CD1c-positive myeloid dendritic cell (primary cell): ENCODE results near the gene PSTK.

Experiments used
- DNase-seq: peaks from one replicate; pipeline ENCODE4 v3.0.0-alpha.2; 2016; ENCODE audit errors: extremely low spot score

Gene PSTK

GRCh38 chr10:122980209-122981065, at the start of gene PSTK:
PSTK (plus strand) TSS chr10:122980401; CDS start chr10:122980480, 79 bp downstream.
- peak; percentile 95 for DNase-seq

DNA sequence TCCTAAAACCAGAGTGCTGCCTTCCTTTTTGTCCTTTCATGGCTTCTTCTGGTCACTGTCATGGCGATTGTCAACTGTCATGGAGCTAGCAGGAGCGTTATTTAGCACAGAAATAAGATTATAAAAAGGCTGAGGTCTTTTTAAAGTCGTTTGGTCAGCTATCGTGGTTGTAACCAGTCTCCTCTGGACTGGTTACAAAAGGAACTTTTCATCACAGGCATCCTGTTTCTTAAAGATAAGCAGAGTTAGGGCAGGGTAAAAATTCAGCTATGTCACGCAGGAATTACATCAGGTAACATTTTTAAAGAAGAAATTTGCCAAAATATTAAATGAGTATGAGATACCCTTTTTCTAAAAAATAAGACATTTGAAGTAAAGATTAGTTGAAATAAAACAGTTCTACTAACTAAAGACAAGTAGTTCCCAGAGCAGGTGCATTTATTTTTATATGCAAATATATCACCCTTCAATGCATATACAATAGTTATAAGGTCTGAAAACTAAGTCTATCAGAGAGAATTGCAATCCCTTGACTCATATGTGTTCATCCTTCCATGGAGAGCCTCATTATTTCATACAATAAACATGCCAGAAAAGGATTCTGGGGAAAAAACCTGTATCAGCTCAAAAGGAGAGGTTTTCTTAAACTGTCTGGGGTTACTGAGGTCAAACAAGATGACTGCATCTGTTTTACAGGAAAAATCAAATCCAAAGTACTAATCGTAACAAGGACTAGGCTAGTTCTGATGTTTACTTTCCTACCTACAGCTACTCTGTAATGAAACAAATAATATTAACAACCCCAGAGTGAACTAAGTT, 48.9 kb upstream of the PSTK start:
- no peak for DNase-seq

DNA sequence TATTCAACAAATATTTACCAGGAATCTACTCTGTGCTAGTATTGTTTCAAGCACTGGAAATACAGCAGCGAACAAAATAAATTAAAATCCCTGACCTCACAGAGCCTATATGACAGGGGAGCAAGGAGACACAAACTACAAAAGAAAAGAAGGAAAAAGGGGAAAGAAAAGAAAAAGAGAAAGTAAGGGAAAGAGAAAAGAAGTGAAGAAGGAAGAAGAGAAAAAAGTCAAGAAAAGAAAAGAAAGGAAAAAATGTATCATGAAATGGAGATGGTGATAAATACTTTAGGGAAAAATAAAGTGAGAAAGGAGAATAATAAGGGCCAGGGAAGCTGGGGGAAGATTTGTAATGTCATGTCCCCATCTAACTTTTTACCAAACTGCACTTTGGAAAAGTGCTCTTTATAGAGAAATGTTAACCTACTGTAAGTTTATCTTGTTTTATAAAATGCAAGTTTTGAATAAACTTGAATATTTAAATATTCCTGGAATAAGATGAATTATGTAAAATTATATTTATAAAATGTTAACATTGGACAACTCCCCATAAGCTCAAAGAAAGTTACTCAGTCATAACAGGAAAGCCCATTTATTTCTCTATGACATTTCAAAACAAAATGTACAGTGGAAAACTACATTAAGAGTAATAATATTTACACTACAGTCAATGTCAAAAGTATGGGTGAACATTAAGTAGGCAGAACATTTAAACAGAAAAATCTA, 40.9 kb upstream of the PSTK start:
- no peak for DNase-seq

- DNase-seq, result no peak
These were observed 40.2 kb upstream of the PSTK start for GRCh38 chr10:122939856-122940543.

DNA sequence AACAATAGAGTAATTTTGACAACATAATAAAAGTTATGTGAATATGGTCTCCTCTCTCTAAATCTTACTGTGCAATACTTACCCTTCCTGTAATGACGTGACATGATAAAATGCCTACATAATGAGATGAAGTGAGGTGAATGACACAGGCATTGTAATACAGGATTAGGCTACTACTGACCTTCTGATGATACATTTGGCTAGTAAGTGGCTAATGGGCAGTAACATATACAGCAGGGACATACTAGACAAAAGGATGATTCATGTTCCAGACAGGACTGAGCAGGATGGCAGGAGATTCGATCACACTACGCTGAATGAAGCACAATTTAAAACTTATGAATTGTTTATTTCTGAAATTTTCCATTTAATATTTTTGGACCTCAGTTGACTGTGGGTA, 30.9 kb upstream of the PSTK start:
- no peak for DNase-seq

DNA sequence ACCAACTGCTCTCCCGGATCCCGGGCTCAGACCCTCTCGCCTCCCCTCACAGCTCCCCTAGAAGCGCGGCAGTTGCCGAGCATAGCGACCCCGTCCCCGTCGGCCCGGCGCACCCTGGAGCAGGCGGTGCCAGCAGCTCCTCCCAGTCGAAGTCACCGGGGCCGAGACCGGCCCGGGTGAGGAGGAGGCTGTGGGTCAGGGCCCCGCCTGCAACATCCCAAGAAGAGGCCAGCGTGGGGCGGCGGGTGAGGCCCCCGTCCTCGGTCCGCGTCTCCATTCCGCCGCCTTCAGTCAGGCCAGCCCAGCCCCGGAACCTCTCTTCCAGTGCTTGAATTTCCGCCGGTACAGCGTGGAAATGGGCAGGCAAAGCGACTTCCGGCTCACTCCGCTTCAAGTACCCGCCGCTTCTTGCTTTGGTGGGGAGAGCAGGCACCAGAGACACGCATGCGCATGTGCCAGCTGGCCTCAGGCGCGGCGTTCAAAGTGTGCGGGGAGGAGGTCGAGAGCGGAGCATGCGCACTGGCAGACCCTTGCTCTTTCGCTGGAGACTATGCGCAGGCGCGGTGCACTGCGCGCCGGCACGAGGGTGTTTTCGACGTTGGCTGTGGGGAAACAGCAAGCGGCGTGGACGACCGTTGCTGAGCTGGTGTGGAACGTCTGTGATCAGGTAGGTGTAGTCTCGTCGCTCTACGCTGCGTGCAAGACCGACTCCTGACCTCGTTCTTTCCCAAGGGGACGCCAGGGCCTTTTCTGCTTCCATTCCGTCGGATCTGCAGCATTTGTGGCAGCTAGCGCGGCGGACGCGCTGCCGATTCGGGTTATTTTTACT, 26.1 kb upstream of the PSTK start, which contains the start of gene C10orf88:
C10orf88 (minus strand) TSS at position 326 of the 829 bp plus-strand sequence; CDS start at position 277, 49 bp downstream.
- peak; percentile 99 for DNase-seq

GRCh38 chr10:122954731-122955050, 25.5 kb upstream of the PSTK start:
- DNase-seq, result no peak

- no peak for DNase-seq
These were observed 24.3 kb upstream of the PSTK start for GRCh38 chr10:122955892-122956291.

DNA sequence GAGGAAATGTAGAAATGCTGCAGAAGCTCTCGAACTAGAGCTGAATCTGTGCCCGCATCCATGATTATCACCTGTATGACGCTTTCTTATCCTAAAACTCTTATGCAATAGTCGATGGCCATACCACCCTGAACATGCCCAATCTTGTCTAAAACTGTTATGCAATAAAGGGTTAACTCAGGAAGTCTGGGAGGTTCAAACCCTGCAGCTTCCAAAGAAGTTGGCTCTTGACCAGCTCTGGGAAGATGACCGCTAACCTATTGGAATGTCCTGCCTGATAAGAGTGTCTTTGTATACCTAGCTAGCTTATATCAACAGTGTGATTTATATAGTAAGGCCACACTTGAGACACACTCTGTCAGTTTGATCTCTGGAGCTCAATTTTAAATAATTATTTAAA, 22.7 kb upstream of the PSTK start:
- DNase-seq, result no peak

GRCh38 chr10:122962405-122962804, 17.8 kb upstream of the PSTK start:
- no peak for DNase-seq

GRCh38 chr10:122966879-122967278, 13.3 kb upstream of the PSTK start:
- DNase-seq, result no peak

- DNase-seq, result no peak
These were observed 11.5 kb upstream of the PSTK start for GRCh38 chr10:122968698-122969097.

- peak; percentile 37 for DNase-seq
These were observed 6.2 kb upstream of the PSTK start for GRCh38 chr10:122974023-122974422.

- no peak for DNase-seq
These were observed 5.6 kb upstream of the PSTK start for GRCh38 chr10:122974543-122975064.

DNA sequence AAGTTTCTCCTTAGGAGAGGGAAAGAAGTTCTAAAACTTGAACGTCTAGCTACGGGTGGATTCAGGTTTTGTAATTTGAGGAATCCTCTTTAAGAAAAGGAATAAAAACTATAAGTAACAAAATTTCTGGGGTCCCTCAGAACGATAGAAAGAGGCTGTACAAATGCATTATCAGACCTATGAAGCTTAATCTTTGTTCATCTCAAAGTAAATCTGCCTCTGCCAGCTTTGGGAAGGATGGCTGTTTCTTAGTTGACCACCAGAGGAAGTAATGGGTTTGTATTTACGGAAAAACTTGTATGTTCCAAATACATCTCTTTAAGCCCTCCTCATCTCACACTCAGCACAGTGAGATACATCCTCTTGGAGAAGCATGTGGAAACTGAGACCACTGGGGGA, 864 bp downstream of the PSTK start:
- DNase-seq, result peak; percentile 35

GRCh38 chr10:122983898-122984297, 3.7 kb downstream of the PSTK start:
- no peak for DNase-seq

GRCh38 chr10:122984708-122985107, 4.5 kb downstream of the PSTK start:
- no peak for DNase-seq

DNA sequence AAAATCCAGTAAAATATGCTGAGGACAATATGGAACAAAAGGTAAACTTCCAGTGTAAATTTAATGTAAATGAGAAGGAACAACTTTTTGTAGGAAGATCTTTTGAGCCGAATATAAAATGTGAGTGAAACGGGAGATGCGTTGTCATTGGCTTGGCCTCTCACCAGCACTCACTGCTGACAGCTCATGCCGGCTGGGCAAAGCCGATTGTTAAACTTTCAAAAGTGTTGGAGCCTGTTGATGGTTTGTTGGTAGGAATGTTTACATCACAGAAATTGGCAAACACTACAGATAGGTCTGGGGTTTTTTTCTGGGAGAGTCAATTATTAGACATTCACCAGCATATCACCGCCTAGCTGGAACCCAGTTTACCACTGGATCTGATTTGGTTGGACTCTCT, 6.1 kb downstream of the PSTK start:
- no peak for DNase-seq

DNA sequence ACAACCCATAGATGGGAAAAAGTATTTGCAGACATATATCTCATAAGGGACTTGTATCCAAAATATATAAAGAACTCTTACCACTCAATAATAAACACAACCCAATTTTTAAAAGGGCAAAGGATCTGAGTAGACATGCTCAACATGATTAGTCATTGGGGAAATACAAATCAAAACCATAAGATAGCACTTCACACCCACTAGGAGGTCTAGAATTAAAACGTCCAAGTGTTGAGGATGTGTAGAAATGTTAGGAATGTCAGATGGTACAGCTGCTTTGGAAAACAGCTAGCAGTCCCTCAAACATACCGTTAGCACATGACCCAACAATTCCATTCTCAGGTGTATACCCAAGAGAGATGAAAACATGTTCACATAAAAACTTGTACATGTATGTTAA, 8.3 kb downstream of the PSTK start:
- no peak for DNase-seq

GRCh38 chr10:122990278-122990677, 10.1 kb downstream of the PSTK start:
- DNase-seq, result no peak
